ENCODE results near the gene FAM219B. TPM values are rescaled to one million over a fixed set of nuclear protein-coding genes. Genes with fewer than 3 reads are reported as not detected.
A peak's percentile ranks its signal among the peaks of the same experiment; 100 is the strongest.

Gene FAM219B
- total RNA-seq (2022) (73.7 and 75.4 TPM in 2 replicates), Bru-seq, nascent RNA (percentile 85 among the genes with signal in this experiment), BruChase-seq, experiment 1, labeled RNA remaining after a 2-hour chase (percentile 88 among the genes with signal in this experiment), BruChase-seq, experiment 2, labeled RNA remaining after a 6-hour chase (percentile 85 among the genes with signal in this experiment)
- long read RNA-seq, full-length matches to known transcripts: 23 of 62 reads
- long read RNA-seq, partial matches to known transcripts: 4 of 62 reads
- long read RNA-seq, other reads (novel, unspliced or antisense): 35 of 62 reads

GRCh38 chr15:74906450-74907162 lies at the start of gene FAM219B:
Gene FAM219B (minus strand): TSS chr15:74906851. CDS start chr15:74906800, 51 bp downstream.
- ChIA-PET POLR2A (interaction anchor here (0.5 to 2.0 kb wide), 9 partner anchors 8 to 123 kb away, joined by 3 to 12 read pairs (median 5); partner anchors contain the start of genes COX5A, MPI, RPP25 and ULK3), CTCF (interaction anchor here (0.6 to 2.3 kb wide), 6 partner anchors 28 to 137 kb away, joined by 3 to 8 read pairs (median 5); partner anchors contain the start of gene RPP25)
- H3K4me1 ChIP-seq: peaks cover 4% of the 10 kb centered on the region; the same call in 1 of the 2 replicates
- peaks cover 57% of the 10 kb centered on the region for H3K36me3 Mint-ChIP-seq (ENCODE audit: insufficient read depth, unreplicated experiment)
- H3K4me3 Mint-ChIP-seq (ENCODE audit: unreplicated experiment): peak within 1 kb of the TSS; percentile 99
- no TSS peak for BruUV-seq (replicated peaks)
- no peak for TF ChIP-seq CTCF (IDR thresholded peaks at IDR 0.05; ENCODE audit: insufficient read depth in 1 of 2, low read depth in 1 of 2, low read length in 1 of 2, severe bottlenecking in 1 of 2, unreplicated experiment in 1 of 2)
- no peaks in the 10 kb centered on the region for H3K4me1 Mint-ChIP-seq (ENCODE audit: low read depth, unreplicated experiment)
- DNase-seq: peak; percentile 88 to 93
- intact Hi-C loops (cut with micrococcal nuclease; ENCODE audit: unreplicated experiment): loop anchor here (2.0 to 5.0 kb wide), 3 partner anchors 34 to 64 kb away; partner anchors contain the start of genes SCAMP2 and ULK3
- peak within 1 kb of the TSS; percentile 79 for H3K4me3 ChIP-seq (ENCODE audit: low read depth, low read length)
- peaks cover 5% of the 10 kb centered on the region for H3K36me3 ChIP-seq (ENCODE audit: control insufficient read depth, insufficient read depth, low read length)
- no peaks in the 10 kb centered on the region for H3K27me3 ChIP-seq (replicated peaks; ENCODE audit: control insufficient read depth, insufficient read depth, low read length)
- H3K27ac Mint-ChIP-seq (ENCODE audit: unreplicated experiment): peak within 1 kb of the TSS; percentile 97
- H3K27me3 Mint-ChIP-seq (ENCODE audit: insufficient read depth, unreplicated experiment): no peaks in the 10 kb centered on the region
- no peaks in the 10 kb centered on the region for H3K9me3 Mint-ChIP-seq (ENCODE audit: unreplicated experiment)
- H3K9me3 ChIP-seq: no peaks in the 10 kb centered on the region

- POLR2A ChIA-PET: interaction anchor here (0.9 to 1.6 kb wide), 4 partner anchors 18 to 59 kb away, joined by 5 to 12 read pairs (median 8); partner anchors contain the start of genes COX5A, FAM219B and SCAMP5
- CTCF ChIA-PET: interaction anchor here (0.7 to 2.5 kb wide), 8 partner anchors 18 to 187 kb away, joined by 3 to 11 read pairs (median 4); partner anchors contain the start of genes COX5A, FAM219B, PPCDC and SCAMP5
- H3K27me3 Mint-ChIP-seq (ENCODE audit: insufficient read depth, unreplicated experiment): no peaks in the 10 kb centered on the region
- H3K36me3 ChIP-seq (ENCODE audit: control insufficient read depth, insufficient read depth, low read length): no peaks in the 10 kb centered on the region
- peak; percentile 79 to 88 for DNase-seq
- intact Hi-C loops (cut with micrococcal nuclease; ENCODE audit: unreplicated experiment): loop anchor here (1.0 to 5.0 kb wide), 2 partner anchors 32 to 246 kb away; partner anchors contain the start of gene C15orf39
- peak overlapping the region; percentile 56 for H3K4me3 ChIP-seq (ENCODE audit: low read depth, low read length)
- H3K4me3 Mint-ChIP-seq (ENCODE audit: unreplicated experiment): peak overlapping the region; percentile 87
- BruUV-seq (replicated peaks): no TSS peak
- H3K4me1 Mint-ChIP-seq (ENCODE audit: low read depth, unreplicated experiment): peaks cover 3% of the 10 kb centered on the region
- peaks cover 14% of the 10 kb centered on the region for H3K4me1 ChIP-seq
- no peaks in the 10 kb centered on the region for H3K9me3 Mint-ChIP-seq (ENCODE audit: unreplicated experiment)
- H3K27ac Mint-ChIP-seq (ENCODE audit: unreplicated experiment): peak overlapping the region; percentile 64
- no peaks in the 10 kb centered on the region for H3K27me3 ChIP-seq (replicated peaks; ENCODE audit: control insufficient read depth, insufficient read depth, low read length)
- H3K36me3 Mint-ChIP-seq (ENCODE audit: insufficient read depth, unreplicated experiment): peaks cover 18% of the 10 kb centered on the region
- peak; percentile 46 to 61 for TF ChIP-seq CTCF (IDR thresholded peaks at IDR 0.05; ENCODE audit: insufficient read depth in 1 of 2, low read depth in 1 of 2, low read length in 1 of 2, severe bottlenecking in 1 of 2, unreplicated experiment in 1 of 2)
- H3K9me3 ChIP-seq: no peaks in the 10 kb centered on the region
Measured at GRCh38 chr15:74955796-74956647, 49.4 kb upstream of the FAM219B start.

All from Caco-2 (cell line).